NT2/D1 (cell line): ENCODE measurements around the gene ADAMTS7.
"Not testable (repeated sequence)": the region's sequence is repeated elsewhere in the genome, so short reads cannot be mapped to it uniquely, and the experiment has no call there.

ENCODE experiments used
- SUZ12 ChIP-seq: IDR thresholded peaks from 2 replicates; pipeline ENCODE4 v1.6.1; 2011; ENCODE audit not compliant: insufficient read length, insufficient read depth; ENCODE audit errors: extremely low read depth
- ZNF274 ChIP-seq: IDR thresholded peaks from 2 replicates; pipeline ENCODE4 v1.6.1; 2011; ENCODE audit warnings: mild to moderate bottlenecking, low read depth, low read length

DNA sequence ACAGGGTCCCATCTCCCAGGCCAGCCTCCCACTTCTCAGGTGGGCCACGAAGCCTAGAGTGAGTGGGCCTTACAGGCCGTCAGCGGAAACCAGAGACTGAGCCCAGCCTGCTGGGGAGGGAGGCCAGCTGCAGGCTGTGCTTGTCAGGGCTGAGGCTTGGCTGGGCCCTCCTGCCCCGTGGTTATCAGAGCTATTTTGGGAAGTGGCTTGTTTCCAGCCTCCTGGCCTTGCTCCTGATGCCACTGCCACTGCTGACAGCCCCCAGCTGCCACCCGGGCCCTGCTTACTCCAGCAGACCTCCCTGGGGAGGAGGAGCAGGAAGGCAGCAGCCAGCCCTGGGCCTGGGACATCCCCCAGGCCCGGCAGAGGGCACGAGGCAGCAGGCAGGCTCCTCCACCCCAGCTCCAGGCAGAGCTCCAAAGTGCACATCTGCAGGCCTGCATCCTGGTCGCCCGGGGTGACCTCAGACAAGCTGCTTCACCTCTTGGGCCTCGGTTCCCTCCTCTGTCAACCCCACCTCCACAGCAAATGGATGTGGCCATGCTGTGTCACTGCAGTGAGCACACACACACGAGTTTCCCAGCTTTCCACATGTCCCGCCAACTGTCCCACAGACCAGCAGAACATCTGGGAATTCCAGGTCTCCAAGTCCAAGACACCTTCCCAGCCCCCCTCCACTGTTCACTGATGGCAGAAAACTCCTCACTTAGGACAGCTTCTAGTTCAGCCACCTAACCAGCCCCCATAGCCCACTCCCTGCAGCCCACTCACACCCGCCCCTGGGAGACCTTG is 51.0 kb downstream of the ADAMTS7 start:
- not testable (repeated sequence) for TF ChIP-seq ZNF274, SUZ12
